OCI-LY1 (cell line): ENCODE results near the gene EXD3.

Source experiments
- H2AFZ ChIP-seq: fragments of 200-600 bp; sonication (generic), shearing (Covaris generic); 2 replicates; pipeline ENCODE4 v1.6.0; 2014; ENCODE audit warnings: antibody characterized with exemption, mild to moderate bottlenecking, low read length
- H3F3A ChIP-seq: fragments of 200-600 bp; sonication (generic), shearing (Covaris generic); 2 replicates; pipeline ENCODE4 v1.6.0; 2014; ENCODE audit warnings: mild to moderate bottlenecking, antibody characterized with exemption, low read length, moderate library complexity; ENCODE audit not compliant: insufficient read depth
- H3K27ac ChIP-seq: fragments of 200-600 bp; sonication (generic); 2 replicates; pipeline ENCODE4 v1.5.1; 2014; ENCODE audit warnings: low read length, mixed run types, mild to moderate bottlenecking, low read depth; ENCODE audit not compliant: poor library complexity, severe bottlenecking
- H3K27me3 ChIP-seq: fragments of 200-600 bp; sonication (generic); 2 replicates; pipeline ENCODE4 v1.6.0; 2014; ENCODE audit warnings: antibody characterized with exemption, mild to moderate bottlenecking, low read length, moderate library complexity; ENCODE audit not compliant: insufficient read depth
- H3K36me3 ChIP-seq: fragments of 200-600 bp; sonication (generic); 2 replicates; pipeline ENCODE4 v1.6.1; 2014; ENCODE audit warnings: mild to moderate bottlenecking, antibody characterized with exemption, low read length, moderate library complexity, mixed read lengths; ENCODE audit not compliant: insufficient read depth
- H3K4me1 ChIP-seq: fragments of 200-600 bp; sonication (generic); 2 replicates; pipeline ENCODE4 v1.5.1; 2014; ENCODE audit warnings: mild to moderate bottlenecking, low read length, moderate library complexity; ENCODE audit not compliant: insufficient read depth, severe bottlenecking
- H3K4me2 ChIP-seq: fragments of 200-600 bp; sonication (generic), shearing (Covaris generic); 2 replicates; pipeline ENCODE4 v1.6.1; 2014; ENCODE audit warnings: low read length
- H3K4me3 ChIP-seq: fragments of 200-600 bp; sonication (generic); 2 replicates; pipeline ENCODE4 v1.5.1; 2014; ENCODE audit warnings: low read length, low read depth, mild to moderate bottlenecking, mixed read lengths; ENCODE audit not compliant: poor library complexity, severe bottlenecking
- H3K79me2 ChIP-seq: fragments of 200-600 bp; shearing (Covaris generic); 2 replicates; pipeline ENCODE4 v1.6.1; 2016; ENCODE audit warnings: mixed run types, low read length, mixed read lengths; ENCODE audit not compliant: insufficient read depth
- H3K9ac ChIP-seq: fragments of 200-600 bp; sonication (generic), shearing (Covaris generic); 2 replicates; pipeline ENCODE4 v1.6.1; 2014; ENCODE audit warnings: mild to moderate bottlenecking, low read length, mixed read lengths
- H3K9me2 ChIP-seq: fragments of 200-600 bp; sonication (generic), shearing (Covaris generic); 2 replicates; pipeline ENCODE4 v1.6.1; 2014; ENCODE audit warnings: low read depth, mild to moderate bottlenecking, low read length, mixed read lengths
- H3K9me3 ChIP-seq: fragments of 200-600 bp; shearing (Covaris generic); 2 replicates; pipeline ENCODE4 v1.6.1; 2014; ENCODE audit warnings: low read length, mixed read lengths
- H4K20me1 ChIP-seq: fragments of 200-600 bp; sonication (generic), shearing (Covaris generic); 2 replicates; pipeline ENCODE4 v1.6.0; 2016; ENCODE audit warnings: mild to moderate bottlenecking, low read length; ENCODE audit not compliant: insufficient read depth
- CTCF ChIP-seq: fragments of 200-600 bp; sonication (generic), shearing (Covaris generic); IDR thresholded peaks from 2 replicates; pipeline ENCODE4 v1.5.1; 2017; ENCODE audit warnings: mild to moderate bottlenecking, antibody characterized with exemption, low read length, moderate library complexity, mixed read lengths
- EZH2 ChIP-seq: fragments of 200-600 bp; sonication (generic), shearing (Covaris generic); IDR thresholded peaks from 2 replicates; pipeline ENCODE4 v1.8.0; 2017; ENCODE audit warnings: borderline replicate concordance, mixed run types, mild to moderate bottlenecking, antibody characterized with exemption, low read length, moderate library complexity, mixed read lengths

The EXD3 gene

GRCh38 chr9:137456864-137457405, 34.0 kb upstream of the EXD3 start:
- Histone ChIP-seq H3K27me3 (no peaks in the 10 kb centered on the region; the same call in 1 of the 2 replicates), H3K4me1 (peaks cover 44% of the 10 kb centered on the region), H3K9me3 (no peaks in the 10 kb centered on the region), H3K79me2 (no peaks in the 10 kb centered on the region), H3K27ac (no peak overlapping the region), H3K9me2 (no peaks in the 10 kb centered on the region), H2AFZ (no peak overlapping the region), H3K4me3 (no peak overlapping the region), H3K36me3 (peaks cover 27% of the 10 kb centered on the region), H3K4me2 (no peak overlapping the region), H3F3A (no peaks in the 10 kb centered on the region), H4K20me1 (no peaks in the 10 kb centered on the region), H3K9ac (no peak overlapping the region)
- TF ChIP-seq CTCF (no peak), EZH2 (no peak)

- H3K9me3 ChIP-seq, result no peaks in the 10 kb centered on the region
- H3K4me3 ChIP-seq, result no peak overlapping the region
- H3K27ac ChIP-seq, result peak overlapping the region; percentile 33
- H3F3A ChIP-seq, result no peaks in the 10 kb centered on the region
- H2AFZ ChIP-seq, result no peak overlapping the region
- no peak for TF ChIP-seq CTCF
- TF ChIP-seq EZH2, result no peak
- no peak overlapping the region for H3K9ac ChIP-seq
- H3K4me2 ChIP-seq, result no peak overlapping the region
- H3K36me3 ChIP-seq, result peaks cover 27% of the 10 kb centered on the region
- no peaks in the 10 kb centered on the region for H3K27me3 ChIP-seq
- no peaks in the 10 kb centered on the region for H3K9me2 ChIP-seq
- H3K79me2 ChIP-seq, result no peaks in the 10 kb centered on the region
- H3K4me1 ChIP-seq, result peaks cover 40% of the 10 kb centered on the region
- H4K20me1 ChIP-seq, result no peaks in the 10 kb centered on the region
Observed at GRCh38 chr9:137456061-137456863, 33.3 kb upstream of the EXD3 start.

GRCh38 chr9:137455359-137455991, 32.5 kb upstream of the EXD3 start:
- Histone ChIP-seq H3F3A (no peaks in the 10 kb centered on the region), H3K27ac (peak overlapping the region; percentile 33), H3K9me3 (no peaks in the 10 kb centered on the region), H3K4me3 (no peak overlapping the region), H4K20me1 (no peaks in the 10 kb centered on the region), H3K36me3 (peaks cover 27% of the 10 kb centered on the region), H3K4me1 (peaks cover 38% of the 10 kb centered on the region), H2AFZ (no peak overlapping the region), H3K9ac (no peak overlapping the region; the same call in 1 of the 2 replicates), H3K27me3 (no peaks in the 10 kb centered on the region), H3K9me2 (no peaks in the 10 kb centered on the region), H3K79me2 (no peaks in the 10 kb centered on the region), H3K4me2 (peak overlapping the region; percentile 86; the same call in 1 of the 2 replicates)
- TF ChIP-seq EZH2, result no peak
- TF ChIP-seq CTCF, result no peak
